Sigmoid colon (tissue), 3 donors: ENCODE results near the gene SARM1.
"Not testable (repeated sequence)": the region's sequence is repeated elsewhere in the genome, so short reads cannot be mapped to it uniquely, and the experiment has no call there.

Source experiments
- CTCF ChIP-seq, 4 experiments: fragments of 450-650 bp in 3 of 4; fragments of 200-600 bp in 1 of 4; IDR thresholded peaks; one replicate each; pipeline ENCODE4 v1.5.1; 2016 to 2019; ENCODE audit warnings: antibody characterized with exemption in 4 of 4, mild to moderate bottlenecking in 3 of 4, moderate library complexity in 2 of 4
- POLR2A ChIP-seq, 2 donors: fragments of 450-650 bp; IDR thresholded peaks; one replicate each; pipeline ENCODE4 v1.6.1; 2016; ENCODE audit warnings: antibody characterized with exemption in 2 of 2, mild to moderate bottlenecking in 2 of 2, moderate library complexity in 2 of 2

GRCh38 chr17:28338769-28339212, 32.7 kb upstream of the SARM1 start:
- not testable (repeated sequence) for TF ChIP-seq POLR2A, CTCF (IDR thresholded peaks at IDR 0.05)
